K562 (cell line): ENCODE measurements around the gene ISYNA1. TPM values are rescaled to one million over a fixed set of nuclear protein-coding genes. Genes with fewer than 3 reads are reported as not detected.

Source experiments
- CBX1 ChIP-seq: sonication (generic); IDR thresholded peaks from 2 replicates; pipeline ENCODE4 v1.6.1; 2016; ENCODE audit warnings: antibody characterized with exemption, low read depth, mild to moderate bottlenecking
- CREB1 ChIP-seq, 2 experiments: sonication (generic) in 1 of 2; formaldehyde crosslinking in 1 of 2; IDR thresholded peaks; 2 replicates each; pipeline versions ENCODE4 v1.6.1 to v1.8.0; 2012 to 2022; ENCODE audit warnings: inconsistent platforms in 1 of 2, mild to moderate bottlenecking in 1 of 2, missing genetic modification reagents in 1 of 2, moderate library complexity in 1 of 2
- ERF ChIP-seq: fragments of 450-650 bp; formaldehyde crosslinking; IDR thresholded peaks from 2 replicates; pipeline ENCODE4 v1.4.0; 2020; ENCODE audit warnings: mild to moderate bottlenecking, mixed read lengths
- FIP1L1 ChIP-seq: fragments of 200-400 bp; formaldehyde crosslinking; IDR thresholded peaks from 2 replicates; pipeline ENCODE4 v1.6.1; 2018; ENCODE audit warnings: mild to moderate bottlenecking, low read depth, low read length; ENCODE audit not compliant: poor library complexity, severe bottlenecking
- FOSL1 ChIP-seq: fragments of 200-800 bp; sonication (Bioruptor generic); conservative IDR thresholded peaks from 2 replicates; pipeline ENCODE4 v1.6.1; 2016; ENCODE audit warnings: missing genetic modification characterization, missing compliant biosample characterization
- KAT8 ChIP-seq: fragments of 450-650 bp; IDR thresholded peaks from 2 replicates; pipeline ENCODE4 v1.6.1; 2016; ENCODE audit warnings: low read depth, mild to moderate bottlenecking
- MTA1 ChIP-seq: fragments of 450-650 bp; IDR thresholded peaks from 2 replicates; pipeline ENCODE4 v1.6.1; 2017; ENCODE audit warnings: borderline replicate concordance
- NFXL1 ChIP-seq: fragments of 450-650 bp; formaldehyde crosslinking; IDR thresholded peaks from 2 replicates; pipeline ENCODE4 v1.4.0; 2021; ENCODE audit warnings: mild to moderate bottlenecking
- POLR2A ChIP-seq: fragments of 450-650 bp; conservative IDR thresholded peaks from 2 replicates; pipeline ENCODE4 v1.6.1; 2016
- POLR2G ChIP-seq: fragments of 200-400 bp; formaldehyde crosslinking; IDR thresholded peaks from 2 replicates; pipeline ENCODE4 v1.6.1; 2017; ENCODE audit warnings: low read depth, mild to moderate bottlenecking, antibody characterized with exemption, low read length, moderate library complexity
- ZFPM2 ChIP-seq: fragments of 250-450 bp; sonication (Bioruptor Pico); IDR thresholded peaks from 2 replicates; pipeline ENCODE4 v1.5.1; 2022; ENCODE audit warnings: mild to moderate bottlenecking
- polyA plus RNA-seq, 8 experiments: library from polyadenylated mRNA; depleted of rRNA in 4 of 8; stranded (reverse) in 5 of 8; unstranded in 3 of 8; fragments of >200 nt; fragmentation: Nextera tagmentation in 2 of 8; fragmentation: Illumina TruSeq in 1 of 8; extraction: Ambion mirVana in 2 of 8; extraction: Trizol in 1 of 8; gene quantifications; 2 replicates each; pipeline versions ENCODE4 v1.2.1 to v1.2.3, GENCODE V29; 2011 to 2014; ENCODE audit warnings: inconsistent platforms in 1 of 8, missing spikeins in 1 of 8
- total RNA-seq, 7 experiments: library from RNA; depleted of rRNA in 6 of 7; stranded (reverse); fragments of >200 nt in 6 of 7; fragmentation: Illumina TruSeq in 2 of 7; extraction: Trizol in 2 of 7; gene quantifications; 2 replicates each; pipeline versions ENCODE4 v1.2.1 to v1.2.3, GENCODE V29; 2011 to 2021; ENCODE audit warnings: low replicate concordance in 1 of 7
- TF ChIP-seq, protein P1 (sequence below): fragments of 250-450 bp; sonication (Bioruptor Pico); IDR thresholded peaks from 2 replicates; pipeline ENCODE4 v1.4.0; 2020
- TF ChIP-seq, protein P2 (sequence below): sonication (generic); formaldehyde crosslinking; IDR thresholded peaks from 2 replicates; pipeline ENCODE4 v1.9.0; 2022; ENCODE audit warnings: mild to moderate bottlenecking, missing genetic modification reagents
- TF ChIP-seq, protein P3 (sequence below), 3 experiments: fragments of 200-800 bp in 1 of 3; sonication (Bioruptor generic) in 1 of 3; sonication (generic) in 1 of 3; formaldehyde crosslinking in 1 of 3; IDR thresholded peaks; 2 replicates each; pipeline versions ENCODE4 v1.6.1 to v1.8.0; 2016 to 2022; ENCODE audit warnings: mild to moderate bottlenecking in 2 of 3, missing compliant biosample characterization in 2 of 3, missing genetic modification characterization in 2 of 3, missing genetic modification reagents in 1 of 3
- TF ChIP-seq, protein P4 (sequence below): fragments of 450-650 bp; IDR thresholded peaks from 2 replicates; pipeline ENCODE4 v1.6.1; 2018; ENCODE audit warnings: mild to moderate bottlenecking, low read depth; ENCODE audit not compliant: partially characterized antibody
- TF ChIP-seq, protein P5 (sequence below): sonication (generic); formaldehyde crosslinking; IDR thresholded peaks from 2 replicates; pipeline ENCODE4 v1.8.1; 2023; ENCODE audit warnings: mild to moderate bottlenecking, missing genetic modification reagents

Gene ISYNA1
- total and polyA plus RNA-seq, 9 of the 15 experiments (the other 6 are each of a cell fraction or from before 2014, with no cell fraction given) = 21.8 to 460 (median 93.2) TPM

DNA sequence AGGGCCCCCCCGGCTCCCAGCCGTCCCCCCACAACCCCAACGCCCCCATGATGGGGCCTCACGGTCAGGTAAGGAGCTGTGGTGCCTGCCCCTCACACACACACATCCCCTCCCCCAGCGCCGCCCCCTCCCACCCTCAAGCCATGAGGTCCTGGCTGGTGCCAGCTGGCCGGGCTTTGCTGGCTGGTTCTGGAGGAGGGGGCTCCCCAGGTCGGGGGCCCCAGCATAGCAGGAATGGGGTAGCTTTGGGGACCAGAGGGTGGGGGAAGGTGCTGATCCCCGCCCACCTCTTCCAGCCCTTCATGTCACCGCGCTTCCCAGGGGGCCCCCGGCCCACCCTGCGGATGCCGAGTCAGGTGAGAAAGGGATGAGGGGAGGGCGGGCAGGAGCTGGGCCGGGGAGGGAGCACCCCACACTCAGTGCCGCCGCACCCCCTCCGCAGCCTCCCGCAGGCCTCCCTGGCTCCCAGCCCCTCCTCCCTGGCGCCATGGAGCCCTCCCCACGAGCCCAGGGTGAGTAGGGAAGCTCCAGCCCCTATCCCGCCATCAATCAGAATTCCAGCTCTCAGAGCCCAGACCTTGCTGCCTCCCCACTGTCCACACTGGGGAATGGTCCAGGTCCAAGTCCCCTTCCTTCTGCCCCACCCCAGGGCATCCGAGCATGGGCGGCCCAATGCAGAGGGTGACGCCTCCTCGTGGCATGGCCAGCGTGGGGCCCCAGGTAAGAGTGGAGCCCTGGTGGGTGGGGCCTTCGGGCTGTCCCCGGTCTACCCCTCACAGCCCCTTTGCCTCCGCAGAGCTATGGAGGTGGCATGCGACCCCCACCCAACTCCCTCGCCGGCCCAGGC lies 6.4 kb downstream of the ISYNA1 start (continued):
- TF ChIP-seq, protein P1, sequence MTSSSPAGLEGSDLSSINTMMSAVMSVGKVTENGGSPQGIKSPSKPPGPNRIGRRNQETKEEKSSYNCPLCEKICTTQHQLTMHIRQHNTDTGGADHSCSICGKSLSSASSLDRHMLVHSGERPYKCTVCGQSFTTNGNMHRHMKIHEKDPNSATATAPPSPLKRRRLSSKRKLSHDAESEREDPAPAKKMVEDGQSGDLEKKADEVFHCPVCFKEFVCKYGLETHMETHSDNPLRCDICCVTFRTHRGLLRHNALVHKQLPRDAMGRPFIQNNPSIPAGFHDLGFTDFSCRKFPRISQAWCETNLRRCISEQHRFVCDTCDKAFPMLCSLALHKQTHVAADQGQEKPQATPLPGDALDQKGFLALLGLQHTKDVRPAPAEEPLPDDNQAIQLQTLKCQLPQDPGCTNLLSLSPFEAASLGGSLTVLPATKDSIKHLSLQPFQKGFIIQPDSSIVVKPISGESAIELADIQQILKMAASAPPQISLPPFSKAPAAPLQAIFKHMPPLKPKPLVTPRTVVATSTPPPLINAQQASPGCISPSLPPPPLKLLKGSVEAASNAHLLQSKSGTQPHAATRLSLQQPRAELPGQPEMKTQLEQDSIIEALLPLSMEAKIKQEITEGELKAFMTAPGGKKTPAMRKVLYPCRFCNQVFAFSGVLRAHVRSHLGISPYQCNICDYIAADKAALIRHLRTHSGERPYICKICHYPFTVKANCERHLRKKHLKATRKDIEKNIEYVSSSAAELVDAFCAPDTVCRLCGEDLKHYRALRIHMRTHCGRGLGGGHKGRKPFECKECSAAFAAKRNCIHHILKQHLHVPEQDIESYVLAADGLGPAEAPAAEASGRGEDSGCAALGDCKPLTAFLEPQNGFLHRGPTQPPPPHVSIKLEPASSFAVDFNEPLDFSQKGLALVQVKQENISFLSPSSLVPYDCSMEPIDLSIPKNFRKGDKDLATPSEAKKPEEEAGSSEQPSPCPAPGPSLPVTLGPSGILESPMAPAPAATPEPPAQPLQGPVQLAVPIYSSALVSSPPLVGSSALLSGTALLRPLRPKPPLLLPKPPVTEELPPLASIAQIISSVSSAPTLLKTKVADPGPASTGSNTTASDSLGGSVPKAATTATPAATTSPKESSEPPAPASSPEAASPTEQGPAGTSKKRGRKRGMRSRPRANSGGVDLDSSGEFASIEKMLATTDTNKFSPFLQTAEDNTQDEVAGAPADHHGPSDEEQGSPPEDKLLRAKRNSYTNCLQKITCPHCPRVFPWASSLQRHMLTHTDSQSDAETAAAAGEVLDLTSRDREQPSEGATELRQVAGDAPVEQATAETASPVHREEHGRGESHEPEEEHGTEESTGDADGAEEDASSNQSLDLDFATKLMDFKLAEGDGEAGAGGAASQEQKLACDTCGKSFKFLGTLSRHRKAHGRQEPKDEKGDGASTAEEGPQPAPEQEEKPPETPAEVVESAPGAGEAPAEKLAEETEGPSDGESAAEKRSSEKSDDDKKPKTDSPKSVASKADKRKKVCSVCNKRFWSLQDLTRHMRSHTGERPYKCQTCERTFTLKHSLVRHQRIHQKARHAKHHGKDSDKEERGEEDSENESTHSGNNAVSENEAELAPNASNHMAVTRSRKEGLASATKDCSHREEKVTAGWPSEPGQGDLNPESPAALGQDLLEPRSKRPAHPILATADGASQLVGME (CRISPR knock-in tag) = no peak
- TF ChIP-seq POLR2G (peak; percentile 73), NFXL1 (CRISPR knock-in tag) (0 out of 2 replicates have a peak, but pooled peaks have one; percentile 42), KAT8 (no peak), ERF (CRISPR knock-in tag) (no peak), MTA1 (no peak), ZFPM2 (CRISPR knock-in tag) (no peak), POLR2A (peak; percentile 57; the same call in 1 of the 2 replicates), CBX1 (no peak), CREB1 (IDR thresholded peaks at IDR 0.05) (no peak), CREB1 (CRISPR knock-in tag; IDR thresholded peaks at IDR 0.05) (no peak), FIP1L1 (peak; percentile 16), FOSL1 (tag) (no peak)
- TF ChIP-seq, protein P2, sequence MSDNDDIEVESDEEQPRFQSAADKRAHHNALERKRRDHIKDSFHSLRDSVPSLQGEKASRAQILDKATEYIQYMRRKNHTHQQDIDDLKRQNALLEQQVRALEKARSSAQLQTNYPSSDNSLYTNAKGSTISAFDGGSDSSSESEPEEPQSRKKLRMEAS (CRISPR knock-in tag) = peak; percentile 30; the same call in 1 of the 2 replicates
- TF ChIP-seq, protein P3, sequence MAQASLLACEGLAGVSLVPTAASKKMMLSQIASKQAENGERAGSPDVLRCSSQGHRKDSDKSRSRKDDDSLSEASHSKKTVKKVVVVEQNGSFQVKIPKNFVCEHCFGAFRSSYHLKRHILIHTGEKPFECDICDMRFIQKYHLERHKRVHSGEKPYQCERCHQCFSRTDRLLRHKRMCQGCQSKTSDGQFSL (CRISPR knock-in tag; IDR thresholded peaks at IDR 0.05) = no peak
- TF ChIP-seq, protein P3 (tag; IDR thresholded peaks at IDR 0.05) = no peak
- TF ChIP-seq, protein P4, sequence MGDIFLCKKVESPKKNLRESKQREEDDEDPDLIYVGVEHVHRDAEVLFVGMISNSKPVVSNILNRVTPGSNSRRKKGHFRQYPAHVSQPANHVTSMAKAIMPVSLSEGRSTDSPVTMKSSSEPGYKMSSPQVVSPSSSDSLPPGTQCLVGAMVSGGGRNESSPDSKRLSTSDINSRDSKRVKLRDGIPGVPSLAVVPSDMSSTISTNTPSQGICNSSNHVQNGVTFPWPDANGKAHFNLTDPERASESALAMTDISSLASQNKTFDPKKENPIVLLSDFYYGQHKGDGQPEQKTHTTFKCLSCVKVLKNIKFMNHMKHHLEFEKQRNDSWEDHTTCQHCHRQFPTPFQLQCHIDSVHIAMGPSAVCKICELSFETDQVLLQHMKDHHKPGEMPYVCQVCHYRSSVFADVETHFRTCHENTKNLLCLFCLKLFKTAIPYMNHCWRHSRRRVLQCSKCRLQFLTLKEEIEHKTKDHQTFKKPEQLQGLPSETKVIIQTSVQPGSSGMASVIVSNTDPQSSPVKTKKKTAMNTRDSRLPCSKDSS = no peak
- TF ChIP-seq, protein P5, sequence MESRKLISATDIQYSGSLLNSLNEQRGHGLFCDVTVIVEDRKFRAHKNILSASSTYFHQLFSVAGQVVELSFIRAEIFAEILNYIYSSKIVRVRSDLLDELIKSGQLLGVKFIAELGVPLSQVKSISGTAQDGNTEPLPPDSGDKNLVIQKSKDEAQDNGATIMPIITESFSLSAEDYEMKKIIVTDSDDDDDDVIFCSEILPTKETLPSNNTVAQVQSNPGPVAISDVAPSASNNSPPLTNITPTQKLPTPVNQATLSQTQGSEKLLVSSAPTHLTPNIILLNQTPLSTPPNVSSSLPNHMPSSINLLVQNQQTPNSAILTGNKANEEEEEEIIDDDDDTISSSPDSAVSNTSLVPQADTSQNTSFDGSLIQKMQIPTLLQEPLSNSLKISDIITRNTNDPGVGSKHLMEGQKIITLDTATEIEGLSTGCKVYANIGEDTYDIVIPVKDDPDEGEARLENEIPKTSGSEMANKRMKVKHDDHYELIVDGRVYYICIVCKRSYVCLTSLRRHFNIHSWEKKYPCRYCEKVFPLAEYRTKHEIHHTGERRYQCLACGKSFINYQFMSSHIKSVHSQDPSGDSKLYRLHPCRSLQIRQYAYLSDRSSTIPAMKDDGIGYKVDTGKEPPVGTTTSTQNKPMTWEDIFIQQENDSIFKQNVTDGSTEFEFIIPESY (CRISPR knock-in tag) = peak; percentile 97
